ENCODE results near the gene YPEL5.
"Not testable (repeated sequence)": the region's sequence is repeated elsewhere in the genome, so short reads cannot be mapped to it uniquely, and the experiment has no call there.

Gene YPEL5

DNA sequence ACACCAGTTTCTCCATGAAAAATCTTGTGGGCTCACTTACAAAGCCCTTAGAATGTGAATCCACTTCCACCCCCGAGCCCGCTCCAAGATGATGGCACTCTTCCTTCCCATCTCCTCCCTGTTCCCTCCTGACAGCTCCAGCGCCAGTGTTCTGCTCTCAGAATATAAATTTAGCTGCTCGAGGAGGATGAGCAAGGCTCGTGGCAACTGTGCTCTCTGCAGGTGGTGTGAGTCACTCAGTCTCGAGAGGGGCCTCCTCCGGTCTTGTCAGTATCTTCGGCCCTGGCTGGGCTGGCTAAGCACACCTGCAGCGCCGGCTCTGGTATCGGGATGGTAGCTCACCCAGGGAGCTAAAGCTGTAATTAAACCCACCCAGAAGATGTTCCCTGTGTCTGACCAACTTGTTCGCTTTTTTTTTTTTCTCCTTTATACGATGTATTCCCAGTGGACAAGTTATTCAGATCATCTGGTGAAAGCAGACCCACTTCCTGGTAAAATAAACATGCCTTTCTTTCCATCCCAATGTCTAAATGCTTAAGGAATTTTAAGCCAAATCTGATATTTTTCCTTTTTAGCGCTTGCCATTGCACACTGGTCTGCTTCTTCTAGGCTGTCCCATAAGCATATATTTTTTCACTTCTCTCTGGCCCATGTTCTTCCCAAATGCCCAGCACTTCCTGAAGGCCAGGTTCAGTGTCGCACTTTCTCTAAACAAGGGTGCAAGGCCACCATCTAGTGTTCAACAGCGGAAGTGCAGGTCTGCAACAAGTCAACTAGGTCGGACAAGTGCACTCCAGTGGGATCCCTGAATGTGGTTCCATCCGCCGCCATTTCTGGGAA, 31.4 kb upstream of the YPEL5 start:
- peaks cover 6% of the 10 kb centered on the region for H3K4me1 Mint-ChIP-seq (ENCODE audit: low read depth)
- no peak overlapping the region for H3K27ac Mint-ChIP-seq
- peaks cover 4% of the 10 kb centered on the region for H3K27me3 Mint-ChIP-seq
- no peaks in the 10 kb centered on the region for H3K9me3 Mint-ChIP-seq
- intact Hi-C loops (cut with micrococcal nuclease): loop anchor here (1.0 kb wide), 1 partner anchor 25 kb away; no protein-coding TSS in a partner anchor
- no peak overlapping the region for H3K4me3 Mint-ChIP-seq
- no peaks in the 10 kb centered on the region for H3K36me3 Mint-ChIP-seq (ENCODE audit: low read depth)

- no peak overlapping the region for H3K27ac Mint-ChIP-seq
- H3K36me3 Mint-ChIP-seq (ENCODE audit: low read depth): no peaks in the 10 kb centered on the region
- peaks cover 6% of the 10 kb centered on the region for H3K4me1 Mint-ChIP-seq (ENCODE audit: low read depth)
- intact Hi-C loops (cut with micrococcal nuclease): loop anchor here (1.0 kb wide), 1 partner anchor 26 kb away; no protein-coding TSS in a partner anchor
- H3K4me3 Mint-ChIP-seq: no peak overlapping the region
- H3K27me3 Mint-ChIP-seq: peaks cover 4% of the 10 kb centered on the region
- H3K9me3 Mint-ChIP-seq: no peaks in the 10 kb centered on the region
Measured at GRCh38 chr2:30115981-30116285, 30.9 kb upstream of the YPEL5 start.

GRCh38 chr2:30122362-30122761, 24.4 kb upstream of the YPEL5 start:
- peaks cover 15% of the 10 kb centered on the region for H3K9me3 Mint-ChIP-seq
- no peak overlapping the region for H3K27ac Mint-ChIP-seq
- peaks cover 6% of the 10 kb centered on the region for H3K27me3 Mint-ChIP-seq
- H3K4me3 Mint-ChIP-seq: no peak overlapping the region
- H3K4me1 Mint-ChIP-seq (ENCODE audit: low read depth): peaks cover 5% of the 10 kb centered on the region
- no peaks in the 10 kb centered on the region for H3K36me3 Mint-ChIP-seq (ENCODE audit: low read depth)
- intact Hi-C loops (cut with micrococcal nuclease): no loop called here

GRCh38 chr2:30127016-30127893, 19.6 kb upstream of the YPEL5 start:
- H3K9me3 Mint-ChIP-seq: peaks cover 15% of the 10 kb centered on the region
- H3K27me3 Mint-ChIP-seq: peaks cover 2% of the 10 kb centered on the region
- no peak overlapping the region for H3K27ac Mint-ChIP-seq
- no peak overlapping the region for H3K4me3 Mint-ChIP-seq
- H3K36me3 Mint-ChIP-seq (ENCODE audit: low read depth): no peaks in the 10 kb centered on the region
- intact Hi-C loops (cut with micrococcal nuclease): no loop called here
- H3K4me1 Mint-ChIP-seq (ENCODE audit: low read depth): peaks cover 6% of the 10 kb centered on the region

- Mint-ChIP-seq H3K4me3 (no peak overlapping the region), H3K36me3 (ENCODE audit: low read depth) (no peaks in the 10 kb centered on the region), H3K9me3 (no peaks in the 10 kb centered on the region), H3K4me1 (ENCODE audit: low read depth) (no peaks in the 10 kb centered on the region), H3K27ac (no peak overlapping the region), H3K27me3 (peaks cover 7% of the 10 kb centered on the region)
- intact Hi-C loops (cut with micrococcal nuclease): no loop called here
Measured at GRCh38 chr2:30134582-30134981, 12.2 kb upstream of the YPEL5 start.

DNA sequence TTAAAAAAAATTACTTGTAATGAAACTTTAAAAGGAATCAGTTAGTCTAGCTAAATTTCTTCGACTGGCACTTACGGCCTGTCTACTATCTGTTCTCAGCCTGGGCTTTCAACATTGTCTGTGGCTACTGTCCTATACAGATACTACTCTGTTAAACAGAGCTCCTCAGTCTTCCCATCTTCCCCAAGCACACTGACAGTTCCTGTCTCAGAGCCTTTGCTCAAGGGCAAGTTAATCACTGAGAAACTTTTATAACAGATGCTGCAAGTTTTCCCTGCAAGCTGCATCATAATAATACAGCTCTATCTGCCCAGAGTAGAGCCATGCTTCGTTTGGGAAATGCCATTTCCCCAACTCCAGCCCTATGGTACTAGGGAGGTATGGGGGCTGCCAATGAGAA, 11.3 kb upstream of the YPEL5 start:
- H3K27ac Mint-ChIP-seq: no peak overlapping the region
- no peaks in the 10 kb centered on the region for H3K9me3 Mint-ChIP-seq
- no peaks in the 10 kb centered on the region for H3K36me3 Mint-ChIP-seq (ENCODE audit: low read depth)
- intact Hi-C loops (cut with micrococcal nuclease): no loop called here
- H3K27me3 Mint-ChIP-seq: peaks cover 7% of the 10 kb centered on the region
- H3K4me3 Mint-ChIP-seq: no peak overlapping the region
- H3K4me1 Mint-ChIP-seq (ENCODE audit: low read depth): no peaks in the 10 kb centered on the region

GRCh38 chr2:30136764-30137444, 9.9 kb upstream of the YPEL5 start:
- intact Hi-C loops (cut with micrococcal nuclease): no loop called here
- no peaks in the 10 kb centered on the region for H3K4me1 Mint-ChIP-seq (ENCODE audit: low read depth)
- no peaks in the 10 kb centered on the region for H3K36me3 Mint-ChIP-seq (ENCODE audit: low read depth)
- no peaks in the 10 kb centered on the region for H3K9me3 Mint-ChIP-seq
- H3K27me3 Mint-ChIP-seq: peaks cover 6% of the 10 kb centered on the region
- no peak overlapping the region for H3K27ac Mint-ChIP-seq
- no peak overlapping the region for H3K4me3 Mint-ChIP-seq

- no peak overlapping the region for H3K4me3 Mint-ChIP-seq
- no peaks in the 10 kb centered on the region for H3K4me1 Mint-ChIP-seq (ENCODE audit: low read depth)
- H3K27ac Mint-ChIP-seq: no peak overlapping the region
- no peaks in the 10 kb centered on the region for H3K36me3 Mint-ChIP-seq (ENCODE audit: low read depth)
- H3K27me3 Mint-ChIP-seq: peaks cover 5% of the 10 kb centered on the region
- no peaks in the 10 kb centered on the region for H3K9me3 Mint-ChIP-seq
- intact Hi-C loops (cut with micrococcal nuclease): no loop called here
Measured at GRCh38 chr2:30139131-30139870, 7.5 kb upstream of the YPEL5 start.

DNA sequence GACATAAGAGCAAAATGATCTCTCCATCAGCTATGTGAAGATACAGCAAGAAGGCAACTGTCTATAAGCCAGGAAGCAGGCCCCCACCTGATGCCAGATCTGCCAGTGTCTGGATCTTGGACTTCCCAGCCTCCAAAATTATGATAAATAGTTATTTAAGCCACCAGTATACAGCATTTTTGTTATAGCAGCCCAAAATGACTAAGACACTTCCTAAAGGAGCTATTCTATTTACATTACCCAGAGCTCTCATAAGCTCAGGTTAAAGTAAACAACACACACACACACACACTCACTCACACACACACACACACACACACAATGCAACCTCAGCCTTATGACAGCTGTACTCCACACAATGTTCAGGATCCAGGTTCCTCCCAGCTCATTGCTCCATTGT, 5.7 kb upstream of the YPEL5 start:
- H3K4me3 Mint-ChIP-seq: no peak overlapping the region
- no peaks in the 10 kb centered on the region for H3K4me1 Mint-ChIP-seq (ENCODE audit: low read depth)
- intact Hi-C loops (cut with micrococcal nuclease): no loop called here
- no peaks in the 10 kb centered on the region for H3K9me3 Mint-ChIP-seq
- no peaks in the 10 kb centered on the region for H3K36me3 Mint-ChIP-seq (ENCODE audit: low read depth)
- no peak overlapping the region for H3K27ac Mint-ChIP-seq
- peaks cover 1% of the 10 kb centered on the region for H3K27me3 Mint-ChIP-seq

- H3K4me3 Mint-ChIP-seq: no peak overlapping the region
- H3K27ac Mint-ChIP-seq: no peak overlapping the region
- no peaks in the 10 kb centered on the region for H3K9me3 Mint-ChIP-seq
- no peaks in the 10 kb centered on the region for H3K27me3 Mint-ChIP-seq
- H3K4me1 Mint-ChIP-seq (ENCODE audit: low read depth): peaks cover 14% of the 10 kb centered on the region
- intact Hi-C loops (cut with micrococcal nuclease): no loop called here
- H3K36me3 Mint-ChIP-seq (ENCODE audit: low read depth): peaks cover 14% of the 10 kb centered on the region
Measured at GRCh38 chr2:30144260-30144659, 2.5 kb upstream of the YPEL5 start.

GRCh38 chr2:30144951-30145350, 1.9 kb upstream of the YPEL5 start:
- H3K9me3 Mint-ChIP-seq; H3K4me3 Mint-ChIP-seq; H3K27me3 Mint-ChIP-seq; intact Hi-C loops (cut with micrococcal nuclease); H3K27ac Mint-ChIP-seq: not testable (repeated sequence)
- H3K36me3 Mint-ChIP-seq (ENCODE audit: low read depth): peaks cover 21% of the 10 kb centered on the region
- peaks cover 17% of the 10 kb centered on the region for H3K4me1 Mint-ChIP-seq (ENCODE audit: low read depth)

DNA sequence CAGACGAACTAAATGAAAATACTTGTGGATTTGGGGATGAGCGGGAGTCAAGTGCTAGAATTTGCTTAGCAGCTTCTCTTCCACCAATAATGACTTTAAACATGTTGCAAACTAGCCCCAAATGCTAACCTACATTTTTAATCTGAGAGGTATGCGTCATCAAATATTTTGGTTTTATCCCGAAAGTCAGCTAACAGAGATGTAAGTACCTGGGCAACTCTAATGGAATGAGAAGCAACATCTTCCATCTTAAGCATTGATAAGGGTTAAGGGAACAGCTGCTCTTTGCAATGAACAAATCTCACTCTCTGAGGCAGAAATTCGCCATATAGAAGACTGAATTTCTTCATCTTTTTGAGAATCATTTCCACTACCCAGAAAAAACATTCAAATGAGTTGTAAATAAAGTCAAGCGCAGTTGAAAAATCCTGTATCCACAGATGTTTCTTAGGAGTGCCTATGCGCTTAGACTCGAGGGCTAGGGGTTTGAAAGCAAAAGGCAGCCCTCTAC, 926 bp upstream of the YPEL5 start:
- no peaks in the 10 kb centered on the region for H3K9me3 Mint-ChIP-seq
- intact Hi-C loops (cut with micrococcal nuclease): no loop called here
- H3K36me3 Mint-ChIP-seq (ENCODE audit: low read depth): peaks cover 30% of the 10 kb centered on the region
- H3K27me3 Mint-ChIP-seq: no peaks in the 10 kb centered on the region
- peak overlapping the region; percentile 75 for H3K4me3 Mint-ChIP-seq
- H3K4me1 Mint-ChIP-seq (ENCODE audit: low read depth): peaks cover 26% of the 10 kb centered on the region
- peak overlapping the region; percentile 93 for H3K27ac Mint-ChIP-seq

DNA sequence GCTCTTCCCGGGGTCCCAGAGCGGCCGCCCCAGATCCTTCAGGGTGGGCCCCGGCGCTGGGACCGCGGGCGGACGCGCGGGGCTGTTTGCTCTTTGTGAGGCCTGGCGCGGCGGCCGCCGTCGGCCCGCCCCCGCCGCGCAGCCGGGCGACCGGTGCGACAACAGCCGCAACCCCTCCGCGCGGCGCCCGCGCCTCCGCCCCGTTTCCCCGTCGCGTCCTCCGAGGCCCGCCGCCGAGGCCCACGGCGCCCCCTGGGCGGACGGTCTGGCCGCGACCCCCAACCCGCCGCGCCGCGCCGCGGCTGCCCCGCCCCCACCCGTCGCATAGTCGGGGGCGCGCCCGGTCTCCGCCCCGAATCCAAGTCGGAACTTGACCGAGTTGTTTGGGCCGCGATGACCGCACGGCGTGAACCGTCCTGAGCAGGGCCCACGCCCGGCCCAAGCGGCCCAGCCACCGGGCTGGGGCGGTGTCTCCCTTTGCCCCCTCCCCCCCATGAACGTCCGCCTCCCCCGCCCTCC, 448 bp downstream of the YPEL5 start:
- H3K4me3 Mint-ChIP-seq: peak overlapping the region; percentile 74
- H3K4me1 Mint-ChIP-seq (ENCODE audit: low read depth): peaks cover 35% of the 10 kb centered on the region
- H3K36me3 Mint-ChIP-seq (ENCODE audit: low read depth): peaks cover 42% of the 10 kb centered on the region
- no peaks in the 10 kb centered on the region for H3K9me3 Mint-ChIP-seq
- intact Hi-C loops (cut with micrococcal nuclease): no loop called here
- peak overlapping the region; percentile 93 for H3K27ac Mint-ChIP-seq
- no peaks in the 10 kb centered on the region for H3K27me3 Mint-ChIP-seq

Measured in dendritic cell treated with granulocyte-macrophage colony-stimulating factor and Interleukin-4, amounts not matched to agents 40 ng/mL and 50 ng/mL, for 4 days (primary cell).